Stimulated activated CD4-positive, alpha-beta T cell treated with anti-CD3 and anti-CD28 coated beads, TNF-alpha, amount 100 ng/mL, for 48 hours (primary cell): ENCODE measurements around the gene FAF2.
"Not testable (repeated sequence)": the region's sequence is repeated elsewhere in the genome, so short reads cannot be mapped to it uniquely, and the experiment has no call there.

Experiments
- DNase-seq, 3 donors: peaks; one replicate each; pipeline ENCODE4 v3.0.0-alpha.2; 2020; ENCODE audit warnings: low read depth in 3 of 3

FAF2 gene

GRCh38 chr5:176542596-176543427, 94.6 kb downstream of the FAF2 start:
- no peak for DNase-seq

GRCh38 chr5:176543428-176544182, 95.4 kb downstream of the FAF2 start:
- DNase-seq: peak in 1 of 3 donors; percentile 75

- DNase-seq: no peak
Measured at GRCh38 chr5:176545388-176545736, 97.2 kb downstream of the FAF2 start.

DNA sequence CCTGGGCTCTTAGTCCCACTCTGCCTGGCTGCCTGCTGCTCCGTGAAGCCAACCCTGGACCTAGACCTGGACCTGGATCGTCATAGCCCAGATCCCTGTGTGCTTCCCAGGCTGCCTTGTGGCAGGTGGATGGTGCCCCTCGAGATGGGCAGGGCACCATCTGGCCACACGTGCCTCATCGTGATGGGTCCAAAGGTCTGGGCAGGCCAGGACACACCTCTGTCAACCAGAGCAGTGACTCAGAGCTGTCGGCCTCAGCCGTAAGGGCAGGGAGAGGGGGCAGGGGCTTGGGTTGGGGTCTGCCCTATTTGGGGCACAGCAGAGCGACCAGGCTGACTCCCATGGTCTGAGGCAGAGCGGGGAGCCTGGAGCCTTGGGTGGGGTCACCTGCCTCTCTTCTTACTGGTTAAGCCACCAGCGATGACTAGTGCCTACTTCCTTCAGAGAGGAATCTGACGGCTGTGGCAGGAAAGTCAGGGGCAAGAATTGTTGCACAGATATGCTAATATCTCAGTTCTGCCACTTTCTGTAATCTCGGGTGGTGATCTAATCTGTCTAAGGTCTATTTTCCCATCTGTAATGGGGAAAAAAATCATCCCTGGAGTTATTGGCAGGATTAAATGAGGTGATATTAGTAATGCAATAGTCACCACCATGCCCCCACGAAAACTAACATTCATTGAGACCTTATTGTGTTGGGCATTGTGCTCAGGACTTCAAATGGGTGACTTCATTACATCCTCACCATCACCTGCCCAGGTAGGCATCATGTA, 97.7 kb downstream of the FAF2 start:
- DNase-seq: no peak

- no peak for DNase-seq
Measured at GRCh38 chr5:176547802-176548201, 99.6 kb downstream of the FAF2 start.

DNA sequence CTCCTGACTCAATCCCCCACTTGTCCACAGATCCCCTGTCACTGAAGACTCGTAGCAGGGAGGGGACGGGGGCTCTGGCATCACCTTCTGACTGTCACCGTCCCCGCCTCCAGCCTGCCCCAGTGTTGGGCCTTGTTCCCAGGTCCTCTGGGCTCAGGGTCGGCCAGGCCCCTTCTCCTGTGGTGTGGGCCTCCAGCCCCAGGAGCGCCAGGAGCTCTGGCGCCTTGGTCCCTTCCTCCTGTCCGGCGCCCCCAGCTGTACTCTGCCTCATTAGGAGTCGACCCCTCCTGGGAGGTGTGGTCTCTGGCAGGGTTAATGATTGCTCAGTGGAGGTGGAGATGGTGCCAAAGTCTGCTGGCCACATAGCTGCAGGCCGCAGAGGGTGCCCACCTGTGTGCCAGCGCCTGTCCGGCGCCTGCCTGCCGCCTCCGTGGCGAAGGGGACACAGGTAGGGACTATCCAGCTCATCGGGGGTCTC, 100.8 kb downstream of the FAF2 start, which contains the start of gene CDHR2:
Gene CDHR2 (plus strand): TSS at position 376 of the 478 bp plus-strand sequence. CDS start 16,011 bp downstream, outside the sequence.
- DNase-seq: no peak

- DNase-seq: no peak
Measured at GRCh38 chr5:176549871-176550270, 101.7 kb downstream of the FAF2 start.

GRCh38 chr5:176550275-176550831, 102.2 kb downstream of the FAF2 start:
- DNase-seq: no peak

DNA sequence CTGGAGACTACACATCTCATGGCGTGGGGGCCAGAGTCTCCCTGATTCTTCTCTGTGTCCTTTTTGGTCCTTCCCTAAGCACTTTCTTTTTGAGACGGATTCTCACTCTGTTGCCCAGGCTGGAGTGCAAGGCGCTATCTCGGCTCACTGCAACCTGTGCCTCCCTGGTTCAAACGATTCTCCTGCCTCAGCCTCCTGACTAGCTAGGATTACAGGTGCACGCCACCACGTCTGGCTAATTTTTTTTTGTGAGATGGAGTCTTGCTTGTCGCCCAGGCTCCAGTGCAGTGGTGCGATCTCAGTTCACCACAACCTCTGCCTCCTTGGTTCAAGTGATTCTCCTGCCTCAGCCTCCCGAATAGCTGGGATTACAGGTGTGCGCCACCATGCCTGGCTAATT, 102.8 kb downstream of the FAF2 start:
- not testable (repeated sequence) for DNase-seq

DNA sequence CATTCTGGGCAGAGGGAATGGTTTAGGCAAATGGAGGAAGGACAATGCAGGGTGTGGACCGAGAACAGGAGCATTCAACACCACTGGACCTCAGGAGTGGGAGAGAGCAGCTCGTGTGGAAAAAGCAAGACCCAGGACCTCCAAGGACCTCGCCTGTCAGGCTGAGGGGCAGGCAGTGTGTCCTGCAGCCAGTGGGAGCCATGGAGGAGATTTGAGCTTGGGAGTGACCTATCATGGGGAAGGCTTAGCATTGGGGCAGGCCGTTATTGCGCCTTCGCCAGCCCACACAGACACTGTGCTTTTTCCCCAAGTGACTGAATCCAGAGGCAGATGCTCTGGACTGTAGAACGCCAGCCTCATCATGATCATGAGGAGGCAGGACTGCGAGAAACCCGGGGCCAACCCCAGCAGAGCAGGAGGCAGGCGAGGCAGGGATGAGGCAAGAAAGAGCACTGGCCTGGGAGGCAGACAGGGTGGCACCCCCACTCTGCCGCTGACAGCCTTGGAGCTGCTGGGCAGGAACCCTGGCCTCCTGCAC, 104.2 kb downstream of the FAF2 start:
- no peak for DNase-seq

DNA sequence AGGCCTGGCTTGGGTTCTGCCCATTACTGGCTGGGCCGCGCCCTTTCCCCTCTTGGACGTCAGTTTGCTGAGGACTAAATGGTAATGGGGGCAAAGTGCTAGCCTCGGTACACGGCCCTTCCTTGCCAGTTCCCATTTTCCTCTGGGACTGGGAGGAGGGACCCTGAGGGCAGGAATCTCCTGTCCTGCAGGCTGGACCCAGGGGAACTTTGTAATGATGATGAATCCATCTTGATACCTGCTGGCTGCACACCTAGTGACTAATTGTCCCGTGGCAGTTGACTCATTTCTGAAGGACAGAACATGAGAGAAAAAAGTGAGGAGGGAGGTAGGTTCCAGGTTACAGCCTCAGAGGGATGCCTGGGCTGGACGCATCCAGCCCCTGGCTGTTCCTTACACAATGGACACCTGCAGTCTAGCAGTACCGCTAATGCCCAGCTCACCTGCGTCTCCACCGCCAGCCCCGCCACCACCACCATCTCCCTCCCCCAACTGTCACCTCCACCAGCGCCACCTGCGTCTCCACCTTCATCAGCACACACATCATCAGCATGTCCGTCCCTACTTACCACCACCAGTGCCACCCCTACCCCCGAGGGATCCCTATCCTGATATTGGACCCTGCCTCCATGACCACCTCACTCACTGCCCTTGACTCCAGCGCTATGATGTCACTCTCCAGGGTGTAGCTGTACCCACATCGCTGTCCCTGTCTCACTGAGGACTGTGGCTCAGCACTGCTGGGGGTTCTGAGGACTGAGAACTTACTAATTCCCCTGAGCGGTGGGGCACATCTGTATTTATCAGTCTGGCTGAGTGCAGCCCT, 105.3 kb downstream of the FAF2 start:
- DNase-seq: no peak

GRCh38 chr5:176557846-176558245, 109.7 kb downstream of the FAF2 start:
- DNase-seq: no peak
